CD4-positive, alpha-beta T cell treated with Interleukin-15 for 4 hours (primary cell): ENCODE results near the gene SESN1.

ENCODE experiments used
- DNase-seq: peaks from one replicate; pipeline ENCODE4 v3.0.0-alpha.2; 2020; ENCODE audit warnings: low spot score

SESN1 gene

GRCh38 chr6:109029313-109029712 lies 65.3 kb downstream of the SESN1 start:
- no peak for DNase-seq

- no peak for DNase-seq
Observed at GRCh38 chr6:109028439-109028838, 66.2 kb downstream of the SESN1 start.

- DNase-seq, result no peak
Observed at GRCh38 chr6:109027964-109028363, 66.7 kb downstream of the SESN1 start.

- DNase-seq, result no peak
Observed at GRCh38 chr6:109025639-109026038, 69.0 kb downstream of the SESN1 start.

GRCh38 chr6:109024784-109025183 lies 69.9 kb downstream of the SESN1 start:
- DNase-seq, result no peak

- no peak for DNase-seq
Observed at GRCh38 chr6:109024368-109024767, 70.3 kb downstream of the SESN1 start.

GRCh38 chr6:109023356-109023925 lies 71.2 kb downstream of the SESN1 start:
- DNase-seq, result no peak

GRCh38 chr6:109021870-109022269 lies 72.8 kb downstream of the SESN1 start:
- DNase-seq, result no peak

- DNase-seq, result peak; percentile 63
Observed at GRCh38 chr6:109019911-109020310, 74.7 kb downstream of the SESN1 start.

GRCh38 chr6:109015176-109015575 lies 79.5 kb downstream of the SESN1 start:
- DNase-seq, result no peak

- DNase-seq, result no peak
Observed at GRCh38 chr6:109014606-109015005, 80.0 kb downstream of the SESN1 start.

- DNase-seq, result no peak
Observed at GRCh38 chr6:109013656-109014305, 80.9 kb downstream of the SESN1 start.

- DNase-seq, result no peak
Observed at GRCh38 chr6:109010705-109011102, 83.9 kb downstream of the SESN1 start.

GRCh38 chr6:109009962-109010704 lies 84.5 kb downstream of the SESN1 start:
- DNase-seq, result no peak

- peak; percentile 89 for DNase-seq
Observed at GRCh38 chr6:109009236-109009961, 85.2 kb downstream of the SESN1 start.

- DNase-seq, result peak; percentile 24
Observed at GRCh38 chr6:109008537-109009235, 86.0 kb downstream of the SESN1 start.

- no peak for DNase-seq
Observed at GRCh38 chr6:109008054-109008453, 86.6 kb downstream of the SESN1 start.

- no peak for DNase-seq
Observed at GRCh38 chr6:109007521-109007920, 87.1 kb downstream of the SESN1 start.

GRCh38 chr6:109006818-109007217 lies 87.8 kb downstream of the SESN1 start:
- DNase-seq, result no peak

GRCh38 chr6:109002882-109003281 lies 91.8 kb downstream of the SESN1 start:
- DNase-seq, result no peak

GRCh38 chr6:109002051-109002697 lies 92.5 kb downstream of the SESN1 start:
- DNase-seq, result no peak
